ENCODE data around the gene CDCP1.

GRCh38 chr3:45051685-45052084, 94.5 kb downstream of the CDCP1 start:
- TF ChIP-seq CTCF (IDR thresholded peaks at IDR 0.05) (no peak), POLR2A (IDR thresholded peaks at IDR 0.05) (no peak)
